DOHH2 (cell line): ENCODE results near the gene DIS3L2.

Experiments
- EZH2phosphoT487 ChIP-seq: fragments of 200-600 bp; sonication (generic); IDR thresholded peaks from 2 replicates; pipeline ENCODE4 v1.6.1; 2017; ENCODE audit warnings: borderline replicate concordance, mild to moderate bottlenecking, antibody characterized with exemption, low read length, moderate library complexity, mixed read lengths
- TF ChIP-seq, protein P1 (sequence below): fragments of 200-600 bp; sonication (generic); IDR thresholded peaks from one replicate; pipeline ENCODE4 v1.5.1; 2014; ENCODE audit warnings: antibody characterized with exemption, mild to moderate bottlenecking, low read depth, low read length; ENCODE audit not compliant: poor library complexity, severe bottlenecking

- TF ChIP-seq, protein P1, sequence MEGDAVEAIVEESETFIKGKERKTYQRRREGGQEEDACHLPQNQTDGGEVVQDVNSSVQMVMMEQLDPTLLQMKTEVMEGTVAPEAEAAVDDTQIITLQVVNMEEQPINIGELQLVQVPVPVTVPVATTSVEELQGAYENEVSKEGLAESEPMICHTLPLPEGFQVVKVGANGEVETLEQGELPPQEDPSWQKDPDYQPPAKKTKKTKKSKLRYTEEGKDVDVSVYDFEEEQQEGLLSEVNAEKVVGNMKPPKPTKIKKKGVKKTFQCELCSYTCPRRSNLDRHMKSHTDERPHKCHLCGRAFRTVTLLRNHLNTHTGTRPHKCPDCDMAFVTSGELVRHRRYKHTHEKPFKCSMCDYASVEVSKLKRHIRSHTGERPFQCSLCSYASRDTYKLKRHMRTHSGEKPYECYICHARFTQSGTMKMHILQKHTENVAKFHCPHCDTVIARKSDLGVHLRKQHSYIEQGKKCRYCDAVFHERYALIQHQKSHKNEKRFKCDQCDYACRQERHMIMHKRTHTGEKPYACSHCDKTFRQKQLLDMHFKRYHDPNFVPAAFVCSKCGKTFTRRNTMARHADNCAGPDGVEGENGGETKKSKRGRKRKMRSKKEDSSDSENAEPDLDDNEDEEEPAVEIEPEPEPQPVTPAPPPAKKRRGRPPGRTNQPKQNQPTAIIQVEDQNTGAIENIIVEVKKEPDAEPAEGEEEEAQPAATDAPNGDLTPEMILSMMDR = no peak
- no peak for TF ChIP-seq EZH2phosphoT487
Observed at GRCh38 chr2:232240906-232241305, 279.4 kb downstream of the DIS3L2 start.
